ENCODE results near the gene APOBEC4.
"Not testable (repeated sequence)": the region's sequence is repeated elsewhere in the genome, so short reads cannot be mapped to it uniquely, and the experiment has no call there.

The APOBEC4 gene

GRCh38 chr1:183652547-183653461 is at the start of gene APOBEC4:
Gene APOBEC4 (minus strand): TSS chr1:183653316. CDS start chr1:183648781, 4,535 bp downstream.
- peak; percentile 39 for DNase-seq (ENCODE audit: low spot score)

DNA sequence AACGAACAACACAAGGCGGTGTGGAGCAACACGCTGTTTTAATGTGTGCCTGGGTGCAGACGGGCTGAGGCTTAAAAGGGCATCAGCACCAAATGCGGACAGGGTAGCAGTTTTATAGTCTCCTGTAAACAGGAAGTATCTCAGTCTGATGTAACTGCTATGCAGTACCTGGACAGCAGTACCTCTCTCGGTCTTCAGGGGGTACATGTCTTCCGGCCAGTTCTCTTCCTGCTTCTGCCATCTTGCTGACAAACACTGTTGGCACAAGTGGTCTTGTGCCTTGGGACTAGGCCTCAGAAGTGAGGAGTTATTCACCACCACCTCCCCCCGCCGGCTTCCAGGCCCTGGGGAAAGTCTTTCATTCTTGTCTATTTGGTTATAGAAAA is 49.7 kb upstream of the APOBEC4 start:
- no peak for DNase-seq (ENCODE audit: low spot score)

DNA sequence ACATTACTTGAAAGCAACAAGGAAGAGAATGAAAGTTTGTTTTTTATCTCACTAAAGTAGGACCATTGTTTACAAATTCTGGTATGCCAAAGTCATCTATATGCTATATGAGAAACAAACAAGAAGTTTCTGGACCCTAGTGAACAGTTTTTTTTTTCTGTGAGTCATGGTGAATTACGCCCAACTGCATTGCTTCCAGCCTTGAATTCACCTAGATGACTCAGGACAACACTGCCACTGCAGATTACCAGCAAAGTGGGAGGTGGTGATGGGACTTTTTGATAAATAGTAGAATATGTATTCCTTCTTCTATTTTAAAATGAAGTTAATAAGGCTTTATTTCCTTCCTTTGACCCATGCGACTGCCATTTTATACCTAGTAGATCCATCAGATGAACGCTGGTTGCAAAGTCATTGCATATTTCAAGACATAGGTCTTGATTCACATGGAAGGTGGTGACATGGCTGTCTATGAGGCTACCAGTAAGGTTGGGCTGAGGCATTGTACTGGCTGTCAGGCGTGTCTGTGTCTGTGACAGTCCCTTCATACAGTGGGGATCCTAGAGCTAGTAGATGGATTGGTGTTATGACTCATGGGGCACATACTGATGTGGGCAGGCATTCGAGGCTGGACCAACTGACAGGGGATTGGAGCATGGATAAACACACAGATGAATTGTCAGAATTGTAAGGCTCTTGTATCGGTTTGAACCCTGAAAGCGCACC is 49.1 kb upstream of the APOBEC4 start:
- DNase-seq (ENCODE audit: low spot score): no peak

- peak; percentile 28 for DNase-seq (ENCODE audit: low spot score)
These were observed 46.6 kb upstream of the APOBEC4 start for GRCh38 chr1:183699616-183700160.

- DNase-seq (ENCODE audit: low spot score): no peak
These were observed 44.9 kb upstream of the APOBEC4 start for GRCh38 chr1:183697814-183698590.

DNA sequence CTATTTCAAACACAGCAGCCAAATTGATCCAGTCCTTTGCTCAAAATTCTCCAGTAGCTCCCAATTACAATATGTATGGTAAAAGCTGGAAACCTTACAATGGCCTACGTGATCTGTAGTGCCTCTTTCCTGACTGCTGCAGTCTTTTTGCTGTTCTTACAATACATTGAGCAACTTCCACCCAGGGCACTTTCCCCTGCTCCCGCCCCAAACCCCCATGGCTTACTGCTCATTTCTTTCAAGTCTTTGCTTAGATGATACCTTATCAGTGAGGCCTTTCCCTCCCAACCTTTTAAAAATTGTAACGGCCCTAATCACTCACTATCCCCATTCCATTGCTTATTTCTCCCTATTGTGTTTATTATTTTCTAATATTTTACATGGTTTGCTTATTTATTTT is 43.9 kb upstream of the APOBEC4 start:
- no peak for DNase-seq (ENCODE audit: low spot score)

GRCh38 chr1:183694755-183695154 is 41.6 kb upstream of the APOBEC4 start:
- no peak for DNase-seq (ENCODE audit: low spot score)

DNA sequence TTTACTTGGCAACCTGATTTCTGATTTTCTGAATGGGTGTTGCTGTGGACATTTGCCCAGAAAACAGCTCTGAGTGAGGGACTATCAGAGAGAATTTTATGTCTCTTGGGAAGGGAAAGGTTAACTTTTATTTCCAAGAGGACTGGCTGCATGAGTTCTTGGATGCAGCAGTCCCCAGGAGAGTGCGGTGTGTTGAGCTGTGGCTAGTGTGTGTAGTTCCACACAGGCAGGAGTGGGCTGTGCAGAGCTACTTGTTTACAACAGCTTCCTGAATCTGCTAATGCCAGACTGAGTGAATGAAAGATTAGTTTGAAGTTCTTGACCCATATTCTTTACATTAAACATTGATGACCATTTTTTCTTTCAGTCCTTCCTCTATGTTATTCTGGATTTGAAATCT is 41.0 kb upstream of the APOBEC4 start:
- DNase-seq (ENCODE audit: low spot score): peak; percentile 48

GRCh38 chr1:183693521-183693920 is 40.4 kb upstream of the APOBEC4 start:
- DNase-seq (ENCODE audit: low spot score): no peak

DNA sequence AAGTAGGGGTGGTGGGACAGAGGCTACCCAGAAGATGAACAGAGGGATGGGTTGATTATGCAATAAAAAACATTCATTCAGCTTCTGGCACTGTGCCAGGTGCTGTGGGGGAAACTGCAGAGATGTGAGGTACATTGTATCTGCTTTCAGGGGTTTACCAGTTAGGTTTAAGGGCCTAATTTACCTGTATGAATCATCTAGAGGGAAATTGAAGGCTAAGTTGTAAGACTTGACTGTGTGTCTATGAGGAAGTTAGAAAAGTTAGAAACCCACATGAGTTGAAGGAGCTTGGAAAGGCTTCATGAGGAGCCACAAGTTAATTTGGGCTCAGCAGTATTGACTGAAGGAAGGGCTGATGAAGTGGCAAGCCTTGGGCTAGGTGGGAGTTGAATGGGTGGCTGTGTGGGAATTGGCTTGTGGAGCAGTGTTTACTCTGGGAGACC is 36.7 kb upstream of the APOBEC4 start:
- no peak for DNase-seq (ENCODE audit: low spot score)

DNA sequence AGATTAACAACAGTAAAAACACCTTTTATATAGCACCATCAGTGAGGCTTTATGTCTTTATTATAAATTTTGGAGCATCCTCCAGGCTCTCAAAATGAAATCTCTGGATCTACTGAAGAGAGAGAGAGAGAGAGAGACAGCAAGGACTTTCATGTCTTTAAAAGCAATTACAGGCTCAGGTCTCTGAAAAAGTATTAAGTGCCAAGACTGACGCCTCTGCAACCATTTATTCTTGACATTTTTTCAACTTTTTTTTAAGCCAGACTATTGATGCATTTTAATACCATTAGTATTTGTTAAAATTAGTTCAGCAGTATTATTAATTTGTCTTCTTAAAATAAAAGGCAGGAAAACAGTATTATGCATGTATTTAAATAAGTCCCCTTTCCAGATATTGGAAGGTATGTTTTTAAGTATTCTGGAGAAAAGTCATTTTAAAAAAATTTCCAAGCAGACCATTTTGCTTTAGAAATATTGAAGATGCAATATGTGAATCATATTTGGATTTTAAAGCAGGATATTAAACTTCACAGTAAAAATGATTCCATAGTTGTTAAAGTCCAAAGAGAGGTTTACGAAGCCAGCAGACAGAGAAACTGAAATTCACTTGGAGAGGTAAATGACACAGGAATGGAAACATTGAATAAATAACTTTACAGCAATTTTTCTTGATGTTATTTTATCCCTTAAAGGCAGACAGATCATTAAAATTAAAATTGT is 35.4 kb upstream of the APOBEC4 start:
- no peak for DNase-seq (ENCODE audit: low spot score)

- no peak for DNase-seq (ENCODE audit: low spot score)
These were observed 34.6 kb upstream of the APOBEC4 start for GRCh38 chr1:183687546-183688304.

- DNase-seq (ENCODE audit: low spot score): no peak
These were observed 33.1 kb upstream of the APOBEC4 start for GRCh38 chr1:183686229-183686628.

DNA sequence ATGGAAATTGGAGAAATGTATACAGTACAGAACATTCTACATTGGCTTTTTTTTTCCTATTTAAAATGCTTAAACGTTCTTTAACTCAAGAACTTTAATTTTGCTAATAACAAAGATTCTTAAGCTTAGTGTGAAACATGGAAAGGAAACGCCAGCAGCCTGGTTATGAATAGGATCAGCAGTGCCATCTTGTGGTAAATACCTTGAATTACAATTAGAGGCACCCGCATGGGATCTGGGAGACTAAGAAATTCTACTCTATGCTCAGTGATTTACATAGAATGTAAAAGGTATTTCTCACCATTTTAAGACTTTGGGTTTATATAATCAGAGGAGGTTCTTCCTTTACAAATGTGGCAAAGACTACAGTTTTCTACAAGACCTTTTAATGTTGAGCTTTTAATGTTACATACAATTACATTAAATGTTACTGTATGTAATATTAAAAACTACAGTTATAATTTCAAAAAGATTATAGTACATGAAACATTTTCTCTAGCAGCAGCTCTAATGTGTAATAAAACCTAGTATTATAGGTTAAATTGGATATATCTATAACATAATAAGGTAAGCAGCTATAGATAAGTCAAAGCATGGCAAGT is 32.1 kb upstream of the APOBEC4 start:
- DNase-seq (ENCODE audit: low spot score): peak; percentile 28

DNA sequence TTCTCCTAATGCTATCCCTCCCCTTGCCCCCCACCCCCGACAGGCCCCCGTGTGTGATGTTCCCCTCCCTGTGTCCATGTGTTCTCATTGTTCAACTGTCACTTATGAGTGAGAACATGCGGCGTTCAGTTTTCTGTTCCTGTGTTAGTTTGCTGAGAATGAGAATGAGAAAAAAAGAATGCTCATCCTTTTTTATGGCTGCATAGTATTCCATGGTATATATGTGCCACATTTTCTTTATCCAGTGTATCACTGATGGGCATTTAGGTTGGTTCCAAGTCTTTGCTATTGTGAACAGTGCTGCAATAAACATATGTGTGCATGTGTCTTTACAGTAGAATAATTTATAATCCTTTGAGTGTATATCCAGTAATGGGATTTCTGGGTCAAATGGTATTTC is 26.2 kb upstream of the APOBEC4 start:
- DNase-seq (ENCODE audit: low spot score): not testable (repeated sequence)

DNA sequence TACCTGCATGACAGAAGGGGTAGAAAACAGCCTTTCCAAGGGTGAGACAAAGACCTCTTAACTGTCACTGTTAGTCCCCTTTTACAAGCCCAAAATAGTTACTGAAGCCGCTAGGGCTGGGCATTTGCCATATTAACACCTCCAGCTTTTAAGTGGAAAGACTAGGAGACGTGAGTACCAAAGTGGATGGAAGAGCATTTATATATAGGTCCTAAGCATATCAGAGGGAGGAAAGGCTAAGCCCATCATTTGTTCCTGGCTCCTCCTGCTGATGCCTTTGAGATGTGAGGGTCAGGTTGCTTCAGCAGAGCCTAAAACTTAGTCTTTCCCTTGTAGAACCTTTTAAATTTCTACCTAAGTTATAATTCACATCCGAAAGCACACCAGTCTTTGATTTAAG is 25.7 kb upstream of the APOBEC4 start:
- DNase-seq (ENCODE audit: low spot score): no peak

GRCh38 chr1:183676586-183677189 is 23.6 kb upstream of the APOBEC4 start:
- DNase-seq (ENCODE audit: low spot score): no peak

- no peak for DNase-seq (ENCODE audit: low spot score)
These were observed 22.9 kb upstream of the APOBEC4 start for GRCh38 chr1:183675883-183676585.

- no peak for DNase-seq (ENCODE audit: low spot score)
These were observed 22.3 kb upstream of the APOBEC4 start for GRCh38 chr1:183675381-183675780.

Data from Ammon's horn (tissue), 1 donor.